K562 (cell line): ENCODE measurements around the gene SART1. TPM values are rescaled to one million over a fixed set of nuclear protein-coding genes. Genes with fewer than 3 reads are reported as not detected.

Source experiments
- ARID4B ChIP-seq: sonication (generic); formaldehyde crosslinking; IDR thresholded peaks from 2 replicates; pipeline ENCODE4 v1.8.0; 2022; ENCODE audit warnings: mild to moderate bottlenecking, missing genetic modification reagents
- CREBBP ChIP-seq: IDR thresholded peaks from one replicate; pipeline ENCODE4 v1.6.1; 2012; ENCODE audit warnings: low read depth, mild to moderate bottlenecking, control low read depth, inconsistent platforms, low read length
- ELF4 ChIP-seq: fragments of 450-650 bp; formaldehyde crosslinking; IDR thresholded peaks from 2 replicates; pipeline ENCODE4 v1.4.0; 2022; ENCODE audit warnings: missing genetic modification characterization
- ESRRA ChIP-seq: fragments of 450-650 bp; IDR thresholded peaks from 2 replicates; pipeline ENCODE4 v1.6.1; 2014; ENCODE audit warnings: low read depth, mild to moderate bottlenecking, moderate library complexity, borderline replicate concordance
- FOSL1 ChIP-seq: fragments of 200-800 bp; sonication (Bioruptor generic); conservative IDR thresholded peaks from 2 replicates; pipeline ENCODE4 v1.6.1; 2016; ENCODE audit warnings: missing genetic modification characterization, missing compliant biosample characterization
- LEF1 ChIP-seq: fragments of 450-650 bp; IDR thresholded peaks from 2 replicates; pipeline ENCODE4 v1.6.1; 2016; ENCODE audit warnings: mild to moderate bottlenecking
- MAX ChIP-seq: sonication (generic); formaldehyde crosslinking; IDR thresholded peaks from 2 replicates; pipeline ENCODE4 v1.9.0; 2022; ENCODE audit warnings: mild to moderate bottlenecking, missing genetic modification reagents
- POLR3A ChIP-seq: IDR thresholded peaks from 2 replicates; pipeline ENCODE4 v1.6.1; 2011; ENCODE audit warnings: borderline replicate concordance, mild to moderate bottlenecking, moderate library complexity; ENCODE audit not compliant: insufficient read length, insufficient read depth; ENCODE audit errors: extremely low read depth
- PRDM10 ChIP-seq: fragments of 450-650 bp; IDR thresholded peaks from 2 replicates; pipeline ENCODE4 v1.6.1; 2018; ENCODE audit not compliant: partially characterized antibody
- USF2 ChIP-seq: sonication (generic); formaldehyde crosslinking; IDR thresholded peaks from 2 replicates; pipeline ENCODE4 v1.5.0; 2020; ENCODE audit warnings: missing genetic modification reagents
- XRCC3 ChIP-seq: fragments of 450-650 bp; IDR thresholded peaks from 2 replicates; pipeline ENCODE4 v1.6.1; 2017; ENCODE audit warnings: mild to moderate bottlenecking, moderate library complexity
- ZEB2 ChIP-seq: fragments of 450-650 bp; IDR thresholded peaks from 2 replicates; pipeline ENCODE4 v1.6.1; 2016
- ZFX ChIP-seq: sonication (generic); formaldehyde crosslinking; IDR thresholded peaks from 2 replicates; pipeline ENCODE4 v1.8.0; 2022; ENCODE audit warnings: mild to moderate bottlenecking, missing genetic modification reagents, moderate library complexity
- ZNF133 ChIP-seq: fragments of 250-450 bp; sonication (Bioruptor Pico); IDR thresholded peaks from 2 replicates; pipeline ENCODE4 v1.4.0; 2020; ENCODE audit warnings: mild to moderate bottlenecking
- ZNF174 ChIP-seq: fragments of 250-450 bp; sonication (Bioruptor Pico); IDR thresholded peaks from 2 replicates; pipeline ENCODE4 v1.4.0; 2020; ENCODE audit warnings: mild to moderate bottlenecking
- ZNF707 ChIP-seq: fragments of 250-450 bp; sonication (Bioruptor Pico); conservative IDR thresholded peaks from 2 replicates; pipeline ENCODE4 v1.8.0; 2022; ENCODE audit warnings: inconsistent platforms, mild to moderate bottlenecking, moderate library complexity
- ZNF830 ChIP-seq: fragments of 250-450 bp; sonication (Bioruptor Pico); IDR thresholded peaks from 2 replicates; pipeline ENCODE4 v1.5.0; 2021; ENCODE audit warnings: mild to moderate bottlenecking
- polyA plus RNA-seq, 8 experiments: library from polyadenylated mRNA; depleted of rRNA in 4 of 8; stranded (reverse) in 5 of 8; unstranded in 3 of 8; fragments of >200 nt; fragmentation: Nextera tagmentation in 2 of 8; fragmentation: Illumina TruSeq in 1 of 8; extraction: Ambion mirVana in 2 of 8; extraction: Trizol in 1 of 8; gene quantifications; 2 replicates each; pipeline versions ENCODE4 v1.2.1 to v1.2.3, GENCODE V29; 2011 to 2014; ENCODE audit warnings: inconsistent platforms in 1 of 8, missing spikeins in 1 of 8
- total RNA-seq, 7 experiments: library from RNA; depleted of rRNA in 6 of 7; stranded (reverse); fragments of >200 nt in 6 of 7; fragmentation: Illumina TruSeq in 2 of 7; extraction: Trizol in 2 of 7; gene quantifications; 2 replicates each; pipeline versions ENCODE4 v1.2.1 to v1.2.3, GENCODE V29; 2011 to 2021; ENCODE audit warnings: low replicate concordance in 1 of 7

The SART1 gene
- total and polyA plus RNA-seq, 9 of the 15 experiments (the other 6 are each of a cell fraction or from before 2014, with no cell fraction given) = 4.8 to 84.1 (median 31.7) TPM

GRCh38 chr11:66012946-66013761 lies 51.6 kb downstream of the SART1 start (continued):
- TF ChIP-seq ARID4B (CRISPR knock-in tag) (peak; percentile 59; the same call in 1 of the 2 replicates), ZNF830 (CRISPR knock-in tag) (no peak), FOSL1 (tag) (no peak), ELF4 (CRISPR knock-in tag) (0 out of 2 replicates have a peak, but pooled peaks have one; percentile 11), CREBBP (no peak), ESRRA (0 out of 2 replicates have a peak, but pooled peaks have one; percentile 9), POLR3A (no peak), MAX (peak; percentile 65), LEF1 (no peak), PRDM10 (peak; percentile 88), ZNF707 (CRISPR knock-in tag) (no peak), XRCC3 (no peak), ZFX (CRISPR knock-in tag) (no peak), USF2 (CRISPR knock-in tag) (no peak), ZNF174 (CRISPR knock-in tag) (no peak), ZEB2 (peak; percentile 38; the same call in 1 of the 2 replicates), ZNF133 (no peak)
